Smooth muscle cell (in vitro differentiated cells): ENCODE measurements around the gene METRNL. TPM values are rescaled to one million over a fixed set of nuclear protein-coding genes. Genes with fewer than 3 reads are reported as not detected.
A peak's percentile ranks its signal among the peaks of the same experiment; 100 is the strongest.

Source experiments
- DNase-seq: peaks from one replicate; lab custom pipeline; 2025; ENCODE audit not compliant: unreplicated experiment; lab: John Stamatoyannopoulos, UW
- H2AFZ ChIP-seq: fragments of 200-600 bp; sonication (generic); 2 replicates; pipeline ENCODE4 v1.6.0; 2016; ENCODE audit warnings: antibody characterized with exemption, low read depth, mild to moderate bottlenecking
- H3F3A ChIP-seq: fragments of 200-600 bp; sonication (generic); 2 replicates; pipeline ENCODE4 v1.6.0; 2017; ENCODE audit warnings: antibody characterized with exemption, low read depth
- H3K27ac ChIP-seq: fragments of 200-600 bp; sonication (generic); 2 replicates; pipeline ENCODE4 v1.5.1; 2016; ENCODE audit warnings: low read depth, mild to moderate bottlenecking
- H3K27me3 ChIP-seq: fragments of 200-600 bp; sonication (generic); 2 replicates; pipeline ENCODE4 v1.6.1; 2016; ENCODE audit warnings: low read depth, mild to moderate bottlenecking
- H3K36me3 ChIP-seq: fragments of 200-600 bp; sonication (generic); 2 replicates; pipeline ENCODE4 v1.5.1; 2016; ENCODE audit warnings: low read depth
- H3K4me1 ChIP-seq: fragments of 200-600 bp; sonication (generic); 2 replicates; pipeline ENCODE4 v1.5.1; 2016; ENCODE audit warnings: low read depth
- H3K4me2 ChIP-seq: fragments of 200-600 bp; sonication (generic); 2 replicates; pipeline ENCODE4 v1.6.0; 2016; ENCODE audit warnings: mild to moderate bottlenecking
- H3K4me3 ChIP-seq: fragments of 200-600 bp; sonication (generic); 2 replicates; pipeline ENCODE4 v1.5.1; 2016; ENCODE audit warnings: mild to moderate bottlenecking
- H3K79me2 ChIP-seq: fragments of 200-600 bp; sonication (generic); 2 replicates; pipeline ENCODE4 v1.6.0; 2016; ENCODE audit warnings: low read depth, mild to moderate bottlenecking
- H3K9ac ChIP-seq: fragments of 200-600 bp; sonication (generic); 2 replicates; pipeline ENCODE4 v1.6.0; 2016; ENCODE audit warnings: low read depth
- H3K9me3 ChIP-seq: fragments of 200-600 bp; sonication (generic); replicated peaks from 2 replicates; pipeline ENCODE4 v1.5.1; 2016; ENCODE audit warnings: low read depth
- H4K20me1 ChIP-seq: fragments of 200-600 bp; sonication (generic); 2 replicates; pipeline ENCODE4 v1.6.0; 2016; ENCODE audit warnings: low read depth
- CTCF ChIP-seq: fragments of 200-600 bp; sonication (generic); IDR thresholded peaks from 2 replicates; pipeline ENCODE4 v1.5.1; 2017; ENCODE audit warnings: borderline replicate concordance, mild to moderate bottlenecking, antibody characterized with exemption; ENCODE audit not compliant: insufficient read depth, poor library complexity, severe bottlenecking
- WGBS: methylation state at CpG from one replicate; pipeline ENCODE4 v1.1.7; 2016; ENCODE audit warnings: low lambda C conversion rate; 5-methylcytosine and 5-hydroxymethylcytosine counted together
- polyA plus RNA-seq: library from polyadenylated mRNA; unstranded; fragments of >200 nt; fragmentation: Nextera tagmentation; extraction: Ambion mirVana; gene quantifications from 2 replicates; pipeline ENCODE4 v1.2.1, GENCODE V29; 2016
- total RNA-seq: library from RNA; depleted of rRNA; stranded (reverse); fragments of >200 nt; gene quantifications from 2 replicates; pipeline ENCODE4 v1.2.3, GENCODE V29; 2014

The METRNL gene
- total and polyA plus RNA-seq, 2 experiments from 2014 or later, result 55.6 to 98.1 TPM

DNA sequence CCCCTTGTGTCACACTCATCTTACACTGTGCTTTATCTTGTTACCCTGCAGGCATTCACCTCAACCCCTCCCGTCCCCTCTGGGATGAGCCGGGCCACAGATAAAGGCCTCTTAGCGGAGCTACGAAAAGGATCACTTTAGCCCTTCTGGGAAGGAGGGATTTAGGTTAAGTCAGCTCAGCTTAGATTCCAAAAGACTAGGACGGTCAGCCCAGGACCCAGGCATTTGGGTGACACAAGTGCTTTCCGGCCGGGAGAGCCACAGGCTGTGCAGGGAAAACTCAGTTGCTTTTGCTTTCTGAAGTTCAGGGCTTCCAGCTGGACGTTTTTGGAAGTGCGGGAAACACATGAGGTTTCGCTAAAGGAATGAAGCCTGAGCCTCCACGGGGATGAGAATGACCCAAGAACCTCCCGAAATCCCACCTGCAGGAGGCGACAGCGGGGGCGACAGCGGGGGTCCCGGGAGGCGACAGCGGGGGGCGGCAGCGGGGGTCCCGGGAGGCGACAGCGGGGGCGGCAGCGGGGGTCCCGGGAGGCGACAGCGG is 11.6 kb upstream of the METRNL start:
- H3K79me2 ChIP-seq, result no peaks in the 10 kb centered on the region
- H3K27ac ChIP-seq, result no peak overlapping the region
- H3K4me3 ChIP-seq, result no peak overlapping the region
- H4K20me1 ChIP-seq, result no peaks in the 10 kb centered on the region
- WGBS, result 58% methylated on average over 24 of the region's 29 CpGs
- no peak for TF ChIP-seq CTCF
- H3F3A ChIP-seq, result no peaks in the 10 kb centered on the region
- H3K4me1 ChIP-seq, result no peaks in the 10 kb centered on the region
- H2AFZ ChIP-seq, result no peak overlapping the region
- H3K9me3 ChIP-seq, result no peaks in the 10 kb centered on the region
- H3K27me3 ChIP-seq, result no peaks in the 10 kb centered on the region
- no peaks in the 10 kb centered on the region for H3K36me3 ChIP-seq
- DNase-seq, result no peak
- H3K4me2 ChIP-seq, result peak overlapping the region; percentile 31
- no peak overlapping the region for H3K9ac ChIP-seq

DNA sequence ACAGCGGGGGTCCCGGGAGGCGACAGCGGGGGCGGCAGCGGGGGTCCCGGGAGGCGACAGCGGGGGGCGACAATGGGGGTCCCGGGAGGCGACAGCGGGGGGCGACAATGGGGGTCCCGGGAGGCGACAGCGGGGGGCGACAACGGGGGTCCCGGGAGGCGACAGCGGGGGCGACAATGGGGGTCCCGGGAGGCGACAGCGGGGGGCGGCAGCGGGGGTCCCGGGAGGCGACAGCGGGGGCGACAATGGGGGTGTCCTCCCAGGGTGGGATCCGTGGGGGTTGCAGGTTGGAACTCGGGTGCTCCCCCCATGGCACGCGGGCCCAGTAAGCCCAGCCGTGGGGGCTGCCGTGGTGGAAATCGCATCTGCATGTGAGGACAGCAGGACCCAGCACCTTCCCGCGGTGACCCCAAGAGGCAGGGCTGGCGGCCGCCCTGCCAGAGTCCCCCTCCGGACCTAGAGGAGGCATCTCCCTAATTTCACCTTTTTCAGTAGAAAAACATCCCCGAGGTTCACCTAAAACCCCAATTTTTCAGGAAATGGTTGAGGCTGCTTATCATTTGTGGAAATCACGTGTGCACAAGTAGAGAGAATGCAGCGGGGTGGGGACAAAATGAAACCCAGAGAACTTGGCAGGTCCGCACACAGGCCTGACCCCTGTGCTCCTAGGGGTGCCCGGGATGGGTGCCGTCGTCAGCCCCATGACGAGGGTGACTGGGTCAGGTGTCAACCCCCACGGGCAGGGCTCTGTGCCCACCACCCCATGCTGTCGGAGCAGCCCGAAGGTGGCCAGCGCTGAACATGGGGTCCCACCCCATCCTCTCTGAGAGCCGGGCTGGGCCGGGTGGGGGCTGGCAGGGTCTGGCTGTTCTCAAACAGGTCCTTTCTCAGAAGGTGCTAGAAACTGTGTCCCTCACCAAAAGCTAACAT is 10.5 kb upstream of the METRNL start:
- 93% methylated on average over 24 of the region's 58 CpGs for WGBS
- no peak for DNase-seq
- no peak overlapping the region for H3K9ac ChIP-seq
- H3K4me3 ChIP-seq, result no peak overlapping the region
- no peak for TF ChIP-seq CTCF
- no peak overlapping the region for H2AFZ ChIP-seq
- H3K27ac ChIP-seq, result no peak overlapping the region
- H3K79me2 ChIP-seq, result no peaks in the 10 kb centered on the region
- no peaks in the 10 kb centered on the region for H3K27me3 ChIP-seq
- H3F3A ChIP-seq, result no peaks in the 10 kb centered on the region
- H3K4me2 ChIP-seq, result no peak overlapping the region
- no peaks in the 10 kb centered on the region for H4K20me1 ChIP-seq
- no peaks in the 10 kb centered on the region for H3K36me3 ChIP-seq
- no peaks in the 10 kb centered on the region for H3K4me1 ChIP-seq
- H3K9me3 ChIP-seq, result no peaks in the 10 kb centered on the region

- H3K79me2 ChIP-seq, result no peaks in the 10 kb centered on the region
- H3F3A ChIP-seq, result no peaks in the 10 kb centered on the region
- no peaks in the 10 kb centered on the region for H3K4me1 ChIP-seq
- TF ChIP-seq CTCF, result no peak
- no peaks in the 10 kb centered on the region for H3K36me3 ChIP-seq
- DNase-seq, result no peak
- H4K20me1 ChIP-seq, result no peaks in the 10 kb centered on the region
- H3K9ac ChIP-seq, result no peak overlapping the region
- no peak overlapping the region for H2AFZ ChIP-seq
- H3K9me3 ChIP-seq, result no peaks in the 10 kb centered on the region
- no peak overlapping the region for H3K4me3 ChIP-seq
- H3K27me3 ChIP-seq, result no peaks in the 10 kb centered on the region
- H3K27ac ChIP-seq, result no peak overlapping the region
- no peak overlapping the region for H3K4me2 ChIP-seq
- 93% methylated on average over 8 of the region's 8 CpGs for WGBS
Observed at GRCh38 chr17:83069571-83069906, 9.9 kb upstream of the METRNL start.
